ENCODE data around the gene PIP5K1B. TPM values are rescaled to one million over a fixed set of nuclear protein-coding genes. Genes with fewer than 3 reads are reported as not detected.

Gene PIP5K1B
- total RNA-seq, 1 experiment from 2014 or later = 0.20 TPM

DNA sequence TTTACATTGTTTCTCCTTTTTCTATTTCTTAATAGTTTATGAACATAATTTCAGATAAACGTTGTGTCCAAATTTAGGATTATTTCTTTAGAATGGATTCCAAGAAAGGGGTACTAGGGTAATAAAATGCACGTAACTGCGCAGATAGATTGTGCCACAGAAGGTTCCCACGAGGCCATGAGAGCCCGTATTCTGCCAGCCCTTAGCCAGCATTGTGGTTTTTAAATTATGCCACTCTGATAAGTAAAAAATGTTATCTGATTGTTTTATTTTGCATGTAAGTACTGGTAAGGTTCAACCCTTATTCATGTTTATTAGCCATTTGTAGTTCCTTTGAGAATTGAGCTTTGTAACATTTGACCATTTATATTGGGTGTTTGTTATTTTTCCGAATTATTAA, 220.1 kb downstream of the PIP5K1B start:
- ATAC-seq = no peak
- no TSS peak for BruUV-seq (replicated peaks)
- TF ChIP-seq ZBTB33 (IDR thresholded peaks at IDR 0.05; ENCODE audit: extremely low read depth, insufficient replicate concordance, low read length) (no peak), FOSL1 (IDR thresholded peaks at IDR 0.05; ENCODE audit: low read depth) (no peak), EZH2phosphoT487 (IDR thresholded peaks at IDR 0.05; ENCODE audit: borderline replicate concordance) (no peak), RAD21 (IDR thresholded peaks at IDR 0.05; ENCODE audit: low read depth) (no peak), SP1 (IDR thresholded peaks at IDR 0.05; ENCODE audit: low read depth) (no peak), ELF1 (IDR thresholded peaks at IDR 0.05; ENCODE audit: borderline replicate concordance, low read depth) (no peak), EGR1 (IDR thresholded peaks at IDR 0.05; ENCODE audit: low read depth) (no peak), POLR2A (IDR thresholded peaks at IDR 0.05; ENCODE audit: borderline replicate concordance, extremely low read depth, insufficient read depth, insufficient read length) (no peak), CEBPB (IDR thresholded peaks at IDR 0.05; ENCODE audit: low read depth) (no peak), SIN3A (IDR thresholded peaks at IDR 0.05; ENCODE audit: low read depth) (no peak), POLR2AphosphoS5 (IDR thresholded peaks at IDR 0.05; ENCODE audit: low read depth, low read length) (no peak), ZNF274 (IDR thresholded peaks at IDR 0.05; ENCODE audit: low read depth, low read length) (no peak), TCF7L2 (IDR thresholded peaks at IDR 0.05; ENCODE audit: borderline replicate concordance, extremely low read depth, insufficient read depth, insufficient read length) (no peak), JUND (IDR thresholded peaks at IDR 0.05) (no peak), YY1 (IDR thresholded peaks at IDR 0.05; ENCODE audit: extremely low read depth, insufficient replicate concordance, low read depth, low read length) (no peak)
- TF ChIP-seq, protein P1, sequence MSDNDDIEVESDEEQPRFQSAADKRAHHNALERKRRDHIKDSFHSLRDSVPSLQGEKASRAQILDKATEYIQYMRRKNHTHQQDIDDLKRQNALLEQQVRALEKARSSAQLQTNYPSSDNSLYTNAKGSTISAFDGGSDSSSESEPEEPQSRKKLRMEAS (IDR thresholded peaks at IDR 0.05) = no peak
- TF ChIP-seq, protein P2, sequence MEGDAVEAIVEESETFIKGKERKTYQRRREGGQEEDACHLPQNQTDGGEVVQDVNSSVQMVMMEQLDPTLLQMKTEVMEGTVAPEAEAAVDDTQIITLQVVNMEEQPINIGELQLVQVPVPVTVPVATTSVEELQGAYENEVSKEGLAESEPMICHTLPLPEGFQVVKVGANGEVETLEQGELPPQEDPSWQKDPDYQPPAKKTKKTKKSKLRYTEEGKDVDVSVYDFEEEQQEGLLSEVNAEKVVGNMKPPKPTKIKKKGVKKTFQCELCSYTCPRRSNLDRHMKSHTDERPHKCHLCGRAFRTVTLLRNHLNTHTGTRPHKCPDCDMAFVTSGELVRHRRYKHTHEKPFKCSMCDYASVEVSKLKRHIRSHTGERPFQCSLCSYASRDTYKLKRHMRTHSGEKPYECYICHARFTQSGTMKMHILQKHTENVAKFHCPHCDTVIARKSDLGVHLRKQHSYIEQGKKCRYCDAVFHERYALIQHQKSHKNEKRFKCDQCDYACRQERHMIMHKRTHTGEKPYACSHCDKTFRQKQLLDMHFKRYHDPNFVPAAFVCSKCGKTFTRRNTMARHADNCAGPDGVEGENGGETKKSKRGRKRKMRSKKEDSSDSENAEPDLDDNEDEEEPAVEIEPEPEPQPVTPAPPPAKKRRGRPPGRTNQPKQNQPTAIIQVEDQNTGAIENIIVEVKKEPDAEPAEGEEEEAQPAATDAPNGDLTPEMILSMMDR (IDR thresholded peaks at IDR 0.05 in 2 of 3, conservative IDR thresholded peaks at IDR 0.05 in 1 of 3; ENCODE audit: borderline replicate concordance in 1 of 3, insufficient read depth in 1 of 3, low read depth in 2 of 3, low read length in 2 of 3) = no peak
- TF ChIP-seq, protein P3, sequence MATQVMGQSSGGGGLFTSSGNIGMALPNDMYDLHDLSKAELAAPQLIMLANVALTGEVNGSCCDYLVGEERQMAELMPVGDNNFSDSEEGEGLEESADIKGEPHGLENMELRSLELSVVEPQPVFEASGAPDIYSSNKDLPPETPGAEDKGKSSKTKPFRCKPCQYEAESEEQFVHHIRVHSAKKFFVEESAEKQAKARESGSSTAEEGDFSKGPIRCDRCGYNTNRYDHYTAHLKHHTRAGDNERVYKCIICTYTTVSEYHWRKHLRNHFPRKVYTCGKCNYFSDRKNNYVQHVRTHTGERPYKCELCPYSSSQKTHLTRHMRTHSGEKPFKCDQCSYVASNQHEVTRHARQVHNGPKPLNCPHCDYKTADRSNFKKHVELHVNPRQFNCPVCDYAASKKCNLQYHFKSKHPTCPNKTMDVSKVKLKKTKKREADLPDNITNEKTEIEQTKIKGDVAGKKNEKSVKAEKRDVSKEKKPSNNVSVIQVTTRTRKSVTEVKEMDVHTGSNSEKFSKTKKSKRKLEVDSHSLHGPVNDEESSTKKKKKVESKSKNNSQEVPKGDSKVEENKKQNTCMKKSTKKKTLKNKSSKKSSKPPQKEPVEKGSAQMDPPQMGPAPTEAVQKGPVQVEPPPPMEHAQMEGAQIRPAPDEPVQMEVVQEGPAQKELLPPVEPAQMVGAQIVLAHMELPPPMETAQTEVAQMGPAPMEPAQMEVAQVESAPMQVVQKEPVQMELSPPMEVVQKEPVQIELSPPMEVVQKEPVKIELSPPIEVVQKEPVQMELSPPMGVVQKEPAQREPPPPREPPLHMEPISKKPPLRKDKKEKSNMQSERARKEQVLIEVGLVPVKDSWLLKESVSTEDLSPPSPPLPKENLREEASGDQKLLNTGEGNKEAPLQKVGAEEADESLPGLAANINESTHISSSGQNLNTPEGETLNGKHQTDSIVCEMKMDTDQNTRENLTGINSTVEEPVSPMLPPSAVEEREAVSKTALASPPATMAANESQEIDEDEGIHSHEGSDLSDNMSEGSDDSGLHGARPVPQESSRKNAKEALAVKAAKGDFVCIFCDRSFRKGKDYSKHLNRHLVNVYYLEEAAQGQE (IDR thresholded peaks at IDR 0.05; ENCODE audit: low read depth) = no peak
- no peaks in the 10 kb centered on the region for H3K9me2 ChIP-seq (ENCODE audit: insufficient read depth)
- no peaks in the 10 kb centered on the region for H3K4me1 ChIP-seq (ENCODE audit: control insufficient read depth in 1 of 2, insufficient read depth in 2 of 2, low read length in 2 of 2)
- ChIA-PET CTCF (no interaction called here), POLR2A (no interaction called here), RAD21 (ENCODE audit: low non-redundant PET in 1 of 2, low total read pairs in 2 of 2, uncharacterized antibody in 2 of 2, unreplicated experiment in 2 of 2) (no interaction called here)
- no peak overlapping the region for H3K9ac ChIP-seq (ENCODE audit: low read length)
- no peak overlapping the region for H3K4me2 ChIP-seq (ENCODE audit: low read length)
- H2AFZ ChIP-seq (ENCODE audit: low read depth, low read length, poor library complexity, severe bottlenecking) = no peak overlapping the region
- no peak for DNase-seq (ENCODE audit: low read depth, low spot score)
- H3K4me3 ChIP-seq (replicated peaks in 1 of 2; ENCODE audit: low read depth in 1 of 2, low read length in 2 of 2) = no peak overlapping the region
- H3K36me3 ChIP-seq (ENCODE audit: control insufficient read depth in 1 of 2, insufficient read depth in 2 of 2, low read length in 2 of 2) = no peaks in the 10 kb centered on the region
- no peak overlapping the region for H3K27ac ChIP-seq (ENCODE audit: low read depth, low read length)
- intact Hi-C loops (cut with micrococcal nuclease) = no loop called here
- H3K79me2 ChIP-seq (ENCODE audit: insufficient read depth, low read length) = no peaks in the 10 kb centered on the region
- no peaks in the 10 kb centered on the region for H4K20me1 ChIP-seq (ENCODE audit: insufficient read depth)
- H3K9me3 ChIP-seq (ENCODE audit: control insufficient read depth in 1 of 2, insufficient read depth in 1 of 2, low read depth in 1 of 2, low read length in 2 of 2) = no peaks in the 10 kb centered on the region
- peaks cover 14% of the 10 kb centered on the region for H3K27me3 ChIP-seq (ENCODE audit: insufficient read depth, low read length)

All from HCT116 (cell line).